Measurements from ENCODE around the gene ATF7.
A peak's percentile ranks its signal among the peaks of the same experiment; 100 is the strongest.
"Not testable (repeated sequence)": the region's sequence is repeated elsewhere in the genome, so short reads cannot be mapped to it uniquely, and the experiment has no call there.

ATF7 gene

DNA sequence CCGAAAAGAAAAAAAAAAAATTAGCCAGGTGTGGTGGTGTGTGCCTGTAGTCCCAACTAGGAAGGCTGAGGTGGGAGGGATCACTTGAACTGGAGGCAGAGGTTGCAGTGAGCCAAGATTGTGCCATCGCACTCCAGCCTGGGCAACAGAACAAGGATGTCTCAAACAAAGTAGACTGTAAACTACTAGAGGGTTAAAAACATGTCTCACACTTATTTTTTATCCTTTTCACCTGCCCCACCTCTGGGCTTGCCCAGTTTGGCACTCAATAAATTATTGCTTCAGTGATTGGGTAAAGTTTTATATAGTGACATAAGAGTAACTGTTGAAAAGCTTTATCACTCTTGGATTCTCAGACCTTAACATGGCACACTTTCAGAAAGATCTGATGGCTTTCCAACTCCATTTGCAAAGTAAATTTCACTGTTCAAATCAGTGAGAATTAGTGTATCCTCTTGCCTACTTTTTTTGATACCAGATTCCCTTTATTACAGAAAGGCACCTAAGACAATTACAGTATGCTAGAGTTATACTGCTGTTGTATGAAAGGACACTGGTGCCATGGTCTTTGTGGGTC is 62.6 kb downstream of the ATF7 start:
- DNase-seq: no peak

DNA sequence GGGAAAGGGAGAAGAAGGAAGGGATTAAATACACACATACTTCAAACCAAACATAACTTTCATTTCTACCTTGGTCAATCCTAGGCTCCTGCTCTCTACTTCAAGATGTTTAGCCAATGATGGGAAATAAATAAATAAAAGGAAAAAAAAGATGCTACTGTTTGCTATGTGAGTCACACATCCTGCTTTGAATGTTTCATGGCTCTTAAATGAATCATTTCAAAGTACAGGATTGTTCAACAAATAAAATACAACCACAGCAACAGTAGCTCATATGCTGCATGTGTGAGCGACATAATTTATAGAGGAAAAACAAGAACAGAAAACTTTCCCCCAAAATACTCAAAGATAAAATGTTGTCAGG is 64.6 kb downstream of the ATF7 start:
- DNase-seq: peak in 1 of 2 donors; percentile 75

DNA sequence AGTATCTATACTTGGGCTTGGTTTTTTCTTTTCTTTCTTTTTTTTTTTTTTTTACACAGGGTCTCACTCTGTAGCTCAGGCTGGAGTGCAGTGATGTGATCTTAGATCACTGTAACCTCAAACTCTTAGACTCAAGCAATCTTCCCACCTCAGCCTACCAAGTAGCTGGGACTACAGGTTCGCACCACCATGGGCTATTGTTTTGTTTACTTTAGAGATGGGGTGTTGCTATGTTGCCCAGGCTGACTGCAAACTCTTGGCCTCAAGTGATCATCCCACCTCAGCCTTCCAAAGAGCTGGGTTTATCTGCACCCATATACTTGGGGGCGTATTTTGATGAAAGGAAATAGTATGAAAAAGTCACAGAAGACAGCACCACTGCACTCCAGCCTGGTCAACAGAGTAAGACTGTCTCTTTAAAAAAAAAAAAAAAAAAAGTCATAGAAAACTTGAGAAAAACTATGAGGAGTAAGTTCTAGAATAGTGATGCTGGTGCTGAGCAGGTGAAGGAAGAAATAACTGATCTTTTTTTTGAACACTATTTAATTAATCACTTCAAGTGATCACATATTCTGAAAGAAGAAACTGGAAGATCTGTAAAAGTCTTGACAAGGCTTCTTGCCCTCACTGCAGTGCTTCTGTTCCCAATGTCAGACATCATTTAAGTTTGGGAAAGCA is 65.1 kb downstream of the ATF7 start:
- no peak for DNase-seq

DNA sequence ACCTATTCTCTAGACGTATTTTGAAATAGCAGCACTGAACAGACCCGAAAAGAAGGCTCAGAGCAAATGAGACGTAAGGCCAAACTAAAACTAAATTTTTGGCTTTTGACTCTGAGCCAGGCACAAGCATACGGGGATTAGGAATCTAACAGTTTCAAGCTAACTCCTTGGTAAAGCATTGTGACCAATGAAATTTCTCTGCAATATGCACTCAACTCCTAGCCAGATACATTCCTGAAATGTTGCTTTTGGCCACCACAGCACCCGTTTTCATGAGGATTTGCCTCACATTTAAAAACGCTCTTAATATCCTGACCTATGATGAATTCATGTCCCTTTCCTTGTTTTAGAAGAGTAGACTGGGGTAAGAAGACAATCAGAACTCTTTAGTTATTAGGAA is 65.8 kb downstream of the ATF7 start:
- no peak for DNase-seq

DNA sequence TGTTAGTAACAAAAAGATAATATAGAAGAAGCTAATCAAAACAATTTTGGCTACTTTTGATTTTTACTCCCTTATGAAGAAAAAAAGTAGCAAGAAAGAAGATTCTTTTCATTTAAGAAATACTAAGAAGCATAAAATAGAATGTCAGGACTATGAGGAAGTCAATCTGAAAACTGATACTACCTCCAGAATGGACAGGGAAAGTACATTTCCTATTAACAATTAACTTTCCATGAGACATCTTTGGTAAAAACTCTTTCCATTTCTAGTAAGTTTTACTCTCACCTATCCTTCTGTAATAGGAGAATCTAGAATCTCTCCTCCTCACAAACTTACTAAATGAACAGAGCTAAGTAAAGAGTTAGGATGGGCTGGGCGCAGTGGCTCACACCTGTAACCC is 67.6 kb downstream of the ATF7 start:
- DNase-seq: no peak

DNA sequence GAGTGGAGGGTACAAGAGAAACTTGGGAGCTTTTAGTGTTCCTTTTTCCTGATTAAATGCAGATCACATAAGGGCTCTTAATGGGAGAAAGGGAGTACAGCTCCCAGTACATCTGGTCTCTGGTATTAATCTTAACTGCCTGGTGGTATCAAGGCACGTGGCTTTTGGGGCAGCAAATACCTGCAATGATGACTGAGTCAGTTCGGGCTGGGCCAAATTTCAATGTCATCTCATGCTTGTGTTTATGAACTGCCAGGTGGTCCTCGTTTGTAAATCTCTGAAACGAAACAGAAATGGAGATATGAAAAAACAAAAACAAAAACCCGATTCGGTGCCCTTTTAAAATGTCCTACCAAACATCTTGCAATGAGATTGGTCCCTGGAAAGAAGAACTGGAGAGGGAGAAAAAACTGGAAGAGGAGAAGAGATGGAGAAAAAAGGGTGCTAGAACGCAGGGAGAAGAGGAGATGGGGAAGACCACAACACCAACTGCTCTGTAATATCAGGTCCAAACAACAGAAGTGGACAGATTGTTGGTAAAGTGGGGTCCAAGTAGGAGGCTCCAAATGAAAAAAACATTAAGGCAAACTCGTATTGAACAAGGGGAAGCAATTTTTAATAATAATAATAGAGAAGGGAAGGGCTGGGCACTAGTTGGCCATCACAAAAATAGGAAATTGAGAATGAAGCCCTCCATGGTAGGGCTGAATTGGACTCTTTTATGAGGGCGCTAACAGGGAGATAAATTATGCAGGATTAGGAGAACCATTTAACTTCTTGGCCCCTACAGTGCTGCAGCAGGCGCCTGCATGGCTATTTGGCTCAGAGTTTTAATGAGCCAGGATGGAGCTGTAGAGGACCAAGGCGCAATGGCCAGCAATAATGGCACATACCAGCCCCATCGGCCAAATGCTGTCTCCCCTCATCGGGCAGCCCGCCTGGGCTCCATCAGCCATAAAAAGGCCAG is 73.5 kb downstream of the ATF7 start:
- no peak for DNase-seq

DNA sequence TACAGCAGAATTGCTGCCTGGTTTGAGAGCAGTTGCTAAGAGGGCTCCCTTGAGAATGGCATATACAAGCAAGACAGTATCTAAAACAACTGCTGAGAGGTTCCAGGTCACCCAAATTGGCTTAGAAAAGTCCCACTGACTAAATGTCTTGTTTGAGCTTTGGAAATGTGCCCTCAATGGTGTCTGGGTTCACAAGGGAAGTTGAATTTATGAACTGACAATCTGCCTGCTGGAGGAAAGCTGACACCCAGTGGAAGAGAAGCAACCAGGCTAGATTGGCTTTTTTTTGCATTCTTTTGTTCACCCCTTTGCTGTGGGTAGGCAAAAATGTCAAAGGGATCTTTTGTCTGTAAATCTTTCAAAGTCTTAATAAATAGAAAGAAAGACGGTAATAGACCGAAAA is 74.3 kb downstream of the ATF7 start:
- no peak for DNase-seq

DNA sequence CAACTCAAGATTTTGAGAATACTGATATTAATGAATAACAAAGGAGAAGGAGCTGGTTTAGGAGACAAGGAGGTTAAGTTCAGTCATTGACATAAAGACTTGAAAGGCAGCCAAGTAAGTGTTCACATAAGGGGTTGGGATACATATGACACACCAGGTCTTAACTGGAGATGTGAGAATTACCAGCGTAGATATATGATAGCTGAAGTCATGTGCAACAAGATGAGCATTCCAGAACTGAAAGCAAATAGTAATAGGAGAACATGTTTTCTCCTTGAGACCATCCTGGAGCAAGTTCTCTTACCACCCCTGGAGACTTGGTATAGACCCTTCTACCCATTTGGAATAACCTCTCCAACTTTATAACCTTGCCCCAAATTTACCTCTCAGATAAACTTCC is 75.6 kb downstream of the ATF7 start:
- DNase-seq: no peak

DNA sequence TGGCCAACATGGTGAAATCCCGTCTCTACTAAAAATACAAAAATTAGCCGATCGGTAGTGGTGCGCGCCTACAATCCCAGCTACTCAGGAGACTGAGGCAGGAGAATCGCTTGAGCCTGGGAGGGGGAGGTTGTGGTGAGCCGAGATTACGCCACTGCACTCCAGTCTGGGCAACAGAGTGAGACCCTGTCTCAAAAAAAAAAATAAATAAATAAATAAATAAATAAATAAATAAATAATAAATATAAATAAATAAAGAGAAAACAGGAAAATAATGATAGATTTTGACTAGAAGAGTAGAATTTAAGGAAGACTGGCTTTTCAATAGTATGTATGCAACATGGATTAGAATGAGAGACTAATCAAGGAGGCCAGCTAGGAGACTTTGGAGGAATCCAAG is 76.1 kb downstream of the ATF7 start:
- not testable (repeated sequence) for DNase-seq

DNA sequence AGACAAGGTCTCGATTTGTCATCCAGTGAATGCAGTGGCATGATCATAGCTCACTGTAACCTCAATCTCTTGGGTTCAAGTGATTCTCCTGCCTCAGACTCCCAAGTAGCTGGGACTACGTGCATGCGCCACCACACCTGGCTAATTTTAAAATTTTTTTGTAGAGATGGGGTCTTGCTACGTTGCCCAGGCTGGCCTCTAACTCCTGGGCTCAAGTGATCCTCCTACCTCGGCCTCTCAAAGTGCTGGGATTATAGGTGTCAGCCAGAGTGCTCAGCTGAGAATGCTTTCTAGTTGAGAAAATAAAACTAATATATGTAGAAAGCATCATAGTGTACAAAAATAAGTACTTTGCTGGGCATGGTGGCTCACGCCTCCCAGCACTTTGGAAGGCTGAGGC is 77.8 kb downstream of the ATF7 start:
- not testable (repeated sequence) for DNase-seq

DNA sequence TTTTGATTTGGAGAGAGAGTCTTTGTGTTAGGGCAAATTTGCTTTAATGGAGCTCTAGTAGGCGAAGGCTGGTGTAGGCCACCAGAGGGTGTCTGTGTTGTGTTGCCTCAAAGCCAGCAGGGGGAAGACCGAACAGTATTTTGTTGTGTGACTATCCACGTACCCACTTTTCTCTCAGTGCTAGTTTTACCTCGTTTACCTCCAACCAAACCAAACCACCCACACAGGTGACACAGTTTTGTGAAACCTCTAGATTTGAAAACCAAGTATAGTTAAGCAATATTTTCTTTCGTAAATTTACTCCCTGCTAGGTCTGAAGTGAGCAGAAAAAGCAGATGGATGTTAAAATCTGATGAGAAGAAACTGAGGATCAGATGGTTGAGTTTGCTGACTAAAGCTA is 82.6 kb downstream of the ATF7 start:
- peak in 1 of 2 donors; percentile 78 for DNase-seq

DNA sequence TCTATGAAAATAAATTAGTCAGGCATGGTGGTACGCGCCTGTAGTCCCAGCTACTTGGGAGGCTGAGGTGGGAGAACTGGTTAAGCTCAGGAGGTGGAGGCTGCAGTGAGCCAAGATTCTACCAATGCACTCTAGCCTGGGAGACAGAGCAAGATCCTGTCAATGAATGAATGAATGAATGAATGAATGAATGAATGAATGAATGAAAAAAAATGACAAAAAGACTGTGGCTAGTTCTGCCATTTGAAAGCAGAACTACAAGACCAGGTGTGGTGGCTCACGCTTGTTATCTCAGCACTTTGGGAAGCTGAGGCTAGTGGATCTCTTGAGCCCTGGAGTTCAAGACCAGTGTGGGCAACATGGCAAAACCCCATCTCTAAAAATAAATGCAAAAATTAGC is 86.7 kb downstream of the ATF7 start:
- no peak for DNase-seq

DNA sequence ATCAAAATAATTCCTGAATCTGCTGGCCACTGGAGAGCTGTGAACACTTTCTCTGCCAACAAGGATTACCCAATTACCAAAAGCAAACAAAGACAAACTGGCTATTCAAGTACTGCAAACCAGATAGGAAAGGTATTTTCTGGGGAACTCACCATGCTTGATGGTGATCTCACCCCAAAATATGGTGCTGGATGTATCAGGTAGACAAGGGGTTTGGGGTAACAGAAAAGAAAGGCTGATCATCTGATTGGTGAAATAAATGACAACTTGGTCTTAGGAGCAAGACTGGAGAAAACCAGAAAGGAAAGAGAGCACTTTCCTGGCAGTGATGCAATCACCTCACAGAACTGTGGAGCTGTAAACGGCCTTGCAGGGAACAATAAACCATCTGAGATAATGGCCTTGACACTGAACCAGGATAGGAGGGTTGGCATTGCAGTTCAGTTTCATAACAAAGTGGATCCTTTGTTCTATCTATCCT is 87.9 kb downstream of the ATF7 start:
- no peak for DNase-seq

DNA sequence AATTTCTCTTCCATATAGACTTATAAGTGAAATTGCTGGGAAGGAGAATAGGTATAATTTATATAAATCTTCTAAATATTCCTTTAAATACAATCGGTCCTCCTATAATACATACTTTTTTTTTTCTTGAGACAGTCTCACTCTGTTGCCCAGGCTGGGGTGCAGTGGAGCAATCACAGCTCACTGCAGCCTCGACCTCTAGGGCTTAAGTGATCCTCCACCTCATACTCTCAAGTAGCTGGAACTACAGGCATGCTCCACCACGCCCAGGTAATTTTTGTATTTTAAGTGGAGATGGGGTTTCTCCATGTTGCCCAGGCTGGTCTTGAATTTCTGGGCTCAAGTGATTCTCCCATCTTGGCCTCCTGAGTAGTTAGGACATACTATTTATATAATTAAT is 89.2 kb downstream of the ATF7 start:
- no peak for DNase-seq

DNA sequence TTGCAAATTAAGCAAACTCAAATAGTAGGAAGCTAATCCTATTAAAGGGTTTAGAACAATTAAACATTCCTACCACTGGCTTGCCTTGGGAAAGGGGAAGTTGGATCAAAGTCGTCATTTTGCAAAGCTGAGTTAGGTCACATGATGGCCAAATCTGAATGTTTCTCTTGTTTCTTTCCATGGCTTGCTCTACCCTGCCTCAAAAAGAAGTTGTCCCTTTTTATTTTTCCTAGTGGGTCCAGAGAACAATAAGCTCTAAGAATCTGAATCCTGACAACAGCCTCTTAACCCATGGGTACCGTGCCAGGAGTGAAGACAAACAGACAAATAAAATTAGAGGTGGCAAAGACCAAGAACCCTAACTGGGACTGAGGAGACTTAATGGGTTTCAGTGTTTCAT is 92.7 kb downstream of the ATF7 start:
- DNase-seq: no peak

DNA sequence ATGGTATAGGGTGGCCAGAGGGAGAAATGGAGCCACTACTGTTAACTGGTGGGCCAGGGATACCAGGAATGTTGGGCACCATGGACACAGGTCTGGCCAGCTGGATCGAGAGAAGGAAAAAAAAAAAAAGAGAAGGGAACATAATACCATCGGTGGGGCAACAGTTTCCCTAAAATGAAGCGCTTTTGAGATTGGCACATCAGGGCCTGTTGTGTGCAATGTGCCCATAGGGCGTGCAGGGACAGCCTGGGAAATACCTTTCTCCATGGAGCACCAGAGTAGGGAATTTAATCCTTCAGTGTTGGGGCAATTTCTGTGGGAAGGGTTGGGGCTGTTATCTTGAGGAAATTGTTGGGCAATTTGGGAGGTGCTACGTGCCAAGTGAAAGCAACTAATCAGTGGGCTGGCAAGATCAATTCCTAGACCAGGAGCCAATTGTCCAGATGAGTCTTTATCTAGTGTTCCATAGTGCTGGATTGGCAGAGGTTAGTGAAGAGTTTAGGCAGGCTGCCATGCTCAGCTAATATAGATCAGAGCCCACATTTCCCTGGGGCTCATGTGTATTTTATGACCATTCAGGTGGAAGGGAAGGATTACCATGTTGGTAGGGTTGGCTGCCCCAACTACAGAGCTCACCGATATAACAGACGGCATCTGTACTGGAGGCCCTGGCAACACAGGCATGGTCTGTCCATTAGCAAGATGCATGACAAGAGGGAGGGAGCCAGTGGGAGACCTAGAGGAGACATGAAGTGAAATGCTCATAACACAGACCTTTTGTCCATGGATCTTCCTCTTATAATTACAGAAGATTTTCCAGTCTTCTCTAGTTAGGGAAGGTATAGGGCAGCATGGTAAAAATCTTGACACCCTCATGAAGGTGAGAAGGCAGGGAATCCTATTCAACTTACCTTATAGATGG is 93.4 kb downstream of the ATF7 start:
- no peak for DNase-seq

DNA sequence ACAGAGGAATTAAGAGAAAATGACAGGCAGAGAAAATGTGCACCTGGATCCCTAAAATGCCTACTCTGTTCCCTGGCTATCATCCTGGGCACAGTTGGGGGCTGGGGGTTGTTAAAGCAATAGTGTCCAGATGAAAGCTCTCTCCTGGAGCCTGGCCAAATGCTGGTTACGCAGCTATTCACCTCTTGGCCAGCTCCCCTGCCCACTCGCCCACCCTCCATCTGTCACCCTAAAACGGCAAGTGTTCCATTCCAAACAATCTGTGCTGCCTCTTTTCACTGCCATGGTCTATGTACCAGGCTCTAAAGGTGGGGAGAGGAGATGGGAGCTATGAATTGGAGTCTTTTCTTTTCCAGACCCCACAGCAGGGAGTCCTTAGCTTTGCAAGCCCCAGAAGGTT is 94.2 kb downstream of the ATF7 start:
- DNase-seq: no peak

DNA sequence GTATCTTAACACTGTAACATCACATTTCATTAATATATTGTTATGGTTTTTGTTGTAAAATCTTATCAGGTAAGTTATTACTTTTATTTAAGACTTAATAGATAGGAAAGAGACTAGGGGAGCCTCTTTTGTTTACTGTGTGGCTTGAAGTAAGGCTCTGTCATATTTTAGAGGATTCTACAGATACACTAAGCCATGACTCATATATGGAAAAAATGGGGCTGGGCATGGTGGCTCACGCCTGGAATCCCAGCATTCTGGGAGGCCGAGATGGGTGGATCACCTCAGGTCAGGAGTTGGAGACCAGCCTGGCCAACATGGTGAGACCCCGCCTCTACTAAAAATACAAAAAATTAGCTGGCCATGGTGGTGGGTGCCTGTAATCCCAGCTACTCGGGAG is 95.3 kb downstream of the ATF7 start:
- no peak for DNase-seq

DNA sequence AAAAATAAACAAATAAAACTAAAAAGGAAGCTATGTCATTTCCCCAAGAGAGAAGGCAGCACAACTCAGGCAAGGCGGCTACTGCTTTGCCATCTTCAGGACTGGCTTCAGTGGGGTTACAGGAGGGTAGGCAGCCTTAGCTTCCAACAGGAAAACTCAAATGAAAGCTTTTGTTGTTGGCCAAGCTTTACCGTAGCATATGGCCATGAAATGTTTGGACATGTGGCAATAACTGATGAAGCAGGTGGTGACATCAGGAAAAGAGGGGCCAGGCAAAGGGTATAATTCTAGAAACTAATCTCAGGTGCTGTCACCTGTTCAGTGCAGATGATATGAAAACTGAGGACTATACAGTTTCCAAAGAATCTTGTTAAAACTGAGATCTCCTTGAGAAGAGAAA is 96.1 kb downstream of the ATF7 start:
- DNase-seq: no peak

DNA sequence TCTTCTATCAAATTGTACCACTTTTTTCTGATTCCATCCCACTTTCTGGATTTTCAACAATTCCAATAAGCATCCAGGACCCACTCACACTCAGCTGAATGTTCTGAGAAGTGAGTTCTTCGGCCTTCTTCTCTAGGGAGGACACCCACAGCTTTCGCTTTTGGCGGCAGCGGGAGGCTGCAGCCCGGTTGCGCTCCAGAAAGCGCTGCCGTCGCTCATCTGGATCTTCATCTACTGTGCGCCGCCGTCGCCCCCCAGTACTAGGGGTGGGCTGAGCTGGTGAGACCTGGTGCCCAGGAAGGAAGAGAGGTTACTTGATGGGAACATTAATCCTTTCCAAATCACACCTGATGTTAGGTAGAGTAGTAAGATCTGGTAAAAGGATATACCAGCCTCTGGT is 101.7 kb downstream of the ATF7 start:
- no peak for DNase-seq

DNA sequence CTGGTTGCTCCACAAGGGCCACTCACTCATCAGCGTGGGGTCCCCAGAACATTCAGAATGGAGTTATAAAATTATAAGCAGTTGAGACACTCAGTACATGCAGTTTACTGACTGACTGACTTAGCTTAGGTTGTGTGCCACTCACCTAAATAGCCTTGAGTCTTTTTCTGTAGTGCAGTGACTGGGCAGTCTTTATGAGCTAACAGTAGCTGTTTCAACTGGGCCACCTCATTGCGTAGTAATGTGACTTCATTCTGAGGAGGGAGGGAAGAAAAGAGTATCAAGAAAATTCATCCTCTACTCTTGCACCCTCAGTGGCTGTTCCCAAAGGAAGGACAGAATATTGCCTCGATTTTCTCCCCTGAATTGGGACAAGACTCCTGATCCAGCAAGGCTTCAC is 103.1 kb downstream of the ATF7 start:
- no peak for DNase-seq

DNA sequence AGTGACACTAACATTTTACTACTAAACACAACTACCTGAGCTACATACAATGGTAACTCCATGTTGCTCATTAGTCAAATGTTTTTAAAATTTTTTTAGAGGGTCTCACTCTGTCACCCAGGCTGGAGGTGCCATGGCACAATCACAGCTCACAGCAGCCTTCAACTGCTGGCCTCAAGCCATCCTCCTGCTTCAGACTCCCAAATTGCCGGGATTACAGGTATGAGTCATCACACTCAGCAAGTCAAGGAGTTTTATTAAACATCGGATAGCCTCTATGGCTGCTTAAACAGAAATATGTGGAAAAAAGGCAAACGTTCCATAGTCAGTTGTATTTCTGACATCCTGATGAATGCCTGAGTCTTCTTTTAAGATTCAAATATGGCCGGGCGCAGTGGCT is 107.8 kb downstream of the ATF7 start:
- no peak for DNase-seq

Data from bone marrow (tissue), 2 donors.